Ascending aorta (tissue), 2 donors: Measurements from ENCODE around the gene CCL4. TPM values are rescaled to one million over a fixed set of nuclear protein-coding genes. Genes with fewer than 3 reads are reported as not detected.

ENCODE experiments used
- DNase-seq, 2 donors: peaks; one replicate each; pipeline ENCODE4 v3.0.0-alpha.2; 2019; ENCODE audit warnings: low spot score in 2 of 2
- H3K27ac ChIP-seq, 2 donors: fragments of 200-600 bp; sonication (generic); one replicate each; pipeline ENCODE4 v1.5.1; 2016 to 2017; ENCODE audit warnings: mild to moderate bottlenecking in 1 of 2
- H3K27me3 ChIP-seq: fragments of 200-600 bp; sonication (generic); one replicate; pipeline ENCODE4 v1.5.1; 2017
- H3K36me3 ChIP-seq, 2 donors: fragments of 200-600 bp; sonication (generic); one replicate each; pipeline ENCODE4 v1.5.1; 2016
- H3K4me1 ChIP-seq, 2 donors: fragments of 200-600 bp; sonication (generic); one replicate each; pipeline ENCODE4 v1.5.1; 2016 to 2017; ENCODE audit warnings: mild to moderate bottlenecking in 1 of 2
- H3K4me3 ChIP-seq, 2 donors: fragments of 200-600 bp; sonication (generic); one replicate each; pipeline ENCODE4 v1.5.1; 2016 to 2017; ENCODE audit warnings: mild to moderate bottlenecking in 1 of 2
- H3K9me3 ChIP-seq, 2 donors: fragments of 200-600 bp; sonication (generic); one replicate each; pipeline ENCODE4 v1.5.1; 2016
- intact Hi-C: fragments of 100-400 bp; cut with DNase I; formaldehyde crosslinking; loops from one replicate; pipeline ENCODE4 v1.15.1; 2023
- total RNA-seq: library from RNA; depleted of rRNA; stranded (reverse); fragments of >200 nt; gene quantifications from one replicate; pipeline ENCODE4 v1.1.0, GENCODE V29; 2016
- TF ChIP-seq, protein P1 (sequence below), 3 experiments: fragments of 200-600 bp in 2 of 3; fragments of 450-650 bp in 1 of 3; sonication (generic) in 2 of 3; IDR thresholded peaks; one replicate each; pipeline ENCODE4 v1.5.1; 2016 to 2019; ENCODE audit warnings: antibody characterized with exemption in 3 of 3, mild to moderate bottlenecking in 1 of 3, moderate library complexity in 1 of 3

Gene CCL4
- total RNA-seq, 1 donor from 2014 or later = not detected

DNA sequence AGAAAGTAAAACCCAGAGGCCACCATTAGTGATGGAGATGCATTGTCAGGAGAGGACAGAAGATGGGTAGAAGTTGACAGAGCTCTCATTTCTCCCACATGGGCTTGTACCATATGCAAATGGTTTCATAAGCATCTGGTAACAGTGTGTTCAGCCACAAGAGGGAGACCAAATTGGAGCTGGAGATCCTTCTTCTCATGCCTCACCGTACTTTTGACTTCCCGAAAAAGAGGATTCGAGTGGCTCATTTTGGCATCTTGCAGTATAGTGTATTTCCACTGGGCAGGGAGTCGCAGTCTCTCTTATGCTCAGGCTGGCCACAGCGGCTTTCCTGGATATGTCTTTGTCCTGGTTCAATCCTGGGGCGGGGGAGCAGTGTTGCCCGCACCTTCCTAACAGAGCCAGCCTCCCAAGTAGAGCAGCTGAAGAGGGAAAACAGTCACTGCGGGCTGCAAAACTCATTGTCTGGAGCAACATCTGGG lies 49.1 kb downstream of the CCL4 start:
- Histone ChIP-seq H3K4me1 (peaks cover 0 to 4% of the 10 kb centered on the region in 2 donors), H3K27me3 (no peaks in the 10 kb centered on the region), H3K9me3 (no peaks in the 10 kb centered on the region), H3K36me3 (no peaks in the 10 kb centered on the region), H3K4me3 (no peak overlapping the region), H3K27ac (no peak overlapping the region)
- intact Hi-C loops = no loop called here
- TF ChIP-seq, protein P1, sequence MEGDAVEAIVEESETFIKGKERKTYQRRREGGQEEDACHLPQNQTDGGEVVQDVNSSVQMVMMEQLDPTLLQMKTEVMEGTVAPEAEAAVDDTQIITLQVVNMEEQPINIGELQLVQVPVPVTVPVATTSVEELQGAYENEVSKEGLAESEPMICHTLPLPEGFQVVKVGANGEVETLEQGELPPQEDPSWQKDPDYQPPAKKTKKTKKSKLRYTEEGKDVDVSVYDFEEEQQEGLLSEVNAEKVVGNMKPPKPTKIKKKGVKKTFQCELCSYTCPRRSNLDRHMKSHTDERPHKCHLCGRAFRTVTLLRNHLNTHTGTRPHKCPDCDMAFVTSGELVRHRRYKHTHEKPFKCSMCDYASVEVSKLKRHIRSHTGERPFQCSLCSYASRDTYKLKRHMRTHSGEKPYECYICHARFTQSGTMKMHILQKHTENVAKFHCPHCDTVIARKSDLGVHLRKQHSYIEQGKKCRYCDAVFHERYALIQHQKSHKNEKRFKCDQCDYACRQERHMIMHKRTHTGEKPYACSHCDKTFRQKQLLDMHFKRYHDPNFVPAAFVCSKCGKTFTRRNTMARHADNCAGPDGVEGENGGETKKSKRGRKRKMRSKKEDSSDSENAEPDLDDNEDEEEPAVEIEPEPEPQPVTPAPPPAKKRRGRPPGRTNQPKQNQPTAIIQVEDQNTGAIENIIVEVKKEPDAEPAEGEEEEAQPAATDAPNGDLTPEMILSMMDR (IDR thresholded peaks at IDR 0.05) = no peak
- no peak for DNase-seq

DNA sequence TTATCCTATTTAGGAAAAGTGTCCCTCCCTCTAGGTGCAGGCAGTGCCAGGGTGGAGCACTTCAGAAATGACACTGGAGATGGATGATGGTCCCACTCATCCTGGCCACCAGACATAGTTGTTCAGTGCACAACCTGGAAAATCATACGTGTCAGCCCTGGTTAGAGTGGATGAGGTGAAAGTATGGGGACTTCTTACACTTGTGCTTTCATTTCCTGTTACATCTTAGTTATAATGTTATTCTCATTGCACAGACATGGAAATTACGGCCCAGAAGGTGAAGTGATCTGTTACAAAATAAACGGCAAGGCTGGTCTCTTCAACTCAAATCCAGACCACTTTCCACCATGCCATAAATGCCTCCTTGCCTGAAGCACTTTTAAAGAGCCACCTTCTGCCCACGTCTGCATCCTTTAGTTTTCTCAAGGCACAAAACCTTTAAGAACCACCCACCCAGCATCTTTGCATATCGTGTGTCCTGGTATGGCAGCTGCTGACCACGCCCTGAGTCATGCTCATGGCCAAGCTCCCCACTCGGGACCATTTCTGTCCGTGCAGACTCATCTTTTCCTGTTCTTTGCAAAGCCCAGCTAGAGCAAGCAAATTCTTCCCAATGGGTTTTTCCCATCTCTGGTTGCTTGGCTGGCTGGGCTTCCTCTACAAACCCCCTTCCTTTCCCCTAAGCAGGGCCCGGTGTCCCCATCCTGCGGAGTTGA lies 50.4 kb downstream of the CCL4 start:
- no peaks in the 10 kb centered on the region for H3K36me3 ChIP-seq
- peaks cover 0 to 4% of the 10 kb centered on the region in 2 donors for H3K4me1 ChIP-seq
- DNase-seq = no peak
- intact Hi-C loops = no loop called here
- H3K4me3 ChIP-seq = no peak overlapping the region
- no peaks in the 10 kb centered on the region for H3K27me3 ChIP-seq
- H3K27ac ChIP-seq = no peak overlapping the region
- TF ChIP-seq, protein P1 (IDR thresholded peaks at IDR 0.05) = no peak
- no peaks in the 10 kb centered on the region for H3K9me3 ChIP-seq

Other genes with a start within 250 kb of the CCL4 start
- not detected for gene HEATR9, start 234.9 kb upstream of the CCL4 start, total RNA-seq
- gene CCL5, start 223.5 kb upstream of the CCL4 start, total RNA-seq = 43.2 TPM
- not detected for gene RDM1, start 173.1 kb upstream of the CCL4 start, total RNA-seq
- not detected for gene LYZL6, start 160.1 kb upstream of the CCL4 start, total RNA-seq
- gene CCL16, start 122.3 kb upstream of the CCL4 start, total RNA-seq = not detected
- gene CCL14, start 117.1 kb upstream of the CCL4 start, total RNA-seq = 168 TPM
- gene CCL15, start 102.3 kb upstream of the CCL4 start, total RNA-seq = not detected
- 29.7 TPM for gene CCL23, start 85.9 kb upstream of the CCL4 start, total RNA-seq
- gene CCL18, start 39.6 kb upstream of the CCL4 start, total RNA-seq = not detected
- gene CCL3, start 13.7 kb upstream of the CCL4 start, total RNA-seq = not detected
- gene TBC1D3B, start 72.8 kb downstream of the CCL4 start, total RNA-seq = not detected
- gene CCL3L1, start 92.9 kb downstream of the CCL4 start, total RNA-seq = not detected
- gene CCL4L2, start 107.2 kb downstream of the CCL4 start, total RNA-seq = not detected
- gene TBC1D3I, start 160.7 kb downstream of the CCL4 start, total RNA-seq = not detected
- gene TBC1D3G, start 220.1 kb downstream of the CCL4 start, total RNA-seq = not detected